Hepatocyte (in vitro differentiated cells): ENCODE data around the gene USP21. TPM values are rescaled to one million over a fixed set of nuclear protein-coding genes. Genes with fewer than 3 reads are reported as not detected.

Source experiments
- DNase-seq: peaks from one replicate; pipeline ENCODE4 v3.0.0-alpha.2; 2016; ENCODE audit warnings: low spot score
- H2AFZ ChIP-seq: fragments of 200-600 bp; sonication (generic); 2 replicates; pipeline ENCODE4 v1.6.0; 2016; ENCODE audit warnings: antibody characterized with exemption, mild to moderate bottlenecking
- H3K27ac ChIP-seq: fragments of 200-600 bp; sonication (generic); 2 replicates; pipeline ENCODE4 v1.5.1; 2016; ENCODE audit warnings: mild to moderate bottlenecking
- H3K27me3 ChIP-seq: fragments of 200-600 bp; sonication (generic); 2 replicates; pipeline ENCODE4 v1.6.1; 2016
- H3K36me3 ChIP-seq: fragments of 200-600 bp; sonication (generic); replicated peaks from 2 replicates; pipeline ENCODE4 v1.5.1; 2016; ENCODE audit warnings: low read depth; ENCODE audit not compliant: insufficient read depth
- H3K4me1 ChIP-seq: fragments of 200-600 bp; sonication (generic); 2 replicates; pipeline ENCODE4 v1.5.1; 2016; ENCODE audit warnings: mild to moderate bottlenecking, moderate library complexity; ENCODE audit not compliant: insufficient read depth
- H3K4me2 ChIP-seq: fragments of 200-600 bp; sonication (generic); 2 replicates; pipeline ENCODE4 v1.6.0; 2016
- H3K4me3 ChIP-seq: fragments of 200-600 bp; sonication (generic); 2 replicates; pipeline ENCODE4 v1.5.1; 2016; ENCODE audit warnings: mild to moderate bottlenecking
- H3K79me2 ChIP-seq: fragments of 200-600 bp; sonication (generic); 2 replicates; pipeline ENCODE4 v1.6.0; 2017; ENCODE audit warnings: mild to moderate bottlenecking
- H3K9me2 ChIP-seq: fragments of 200-600 bp; sonication (generic); replicated peaks from 2 replicates; pipeline ENCODE4 v1.6.0; 2017; ENCODE audit warnings: mild to moderate bottlenecking; ENCODE audit not compliant: insufficient read depth
- H3K9me3 ChIP-seq: fragments of 200-600 bp; sonication (generic); 2 replicates; pipeline ENCODE4 v1.5.1; 2016; ENCODE audit warnings: low read depth, mild to moderate bottlenecking
- H4K20me1 ChIP-seq: fragments of 200-600 bp; sonication (generic); 2 replicates; pipeline ENCODE4 v1.6.0; 2016; ENCODE audit warnings: mild to moderate bottlenecking; ENCODE audit not compliant: insufficient read depth, poor library complexity, severe bottlenecking
- CTCF ChIP-seq: fragments of 200-600 bp; sonication (generic); IDR thresholded peaks from 2 replicates; pipeline ENCODE4 v1.5.1; 2016; ENCODE audit warnings: antibody characterized with exemption, mild to moderate bottlenecking; ENCODE audit not compliant: poor library complexity
- EZH2 ChIP-seq: fragments of 200-600 bp; sonication (generic); IDR thresholded peaks from 2 replicates; pipeline ENCODE4 v1.6.1; 2016; ENCODE audit warnings: antibody characterized with exemption, mild to moderate bottlenecking, borderline replicate concordance
- EZH2phosphoT487 ChIP-seq: fragments of 200-600 bp; sonication (generic); IDR thresholded peaks from one replicate; pipeline ENCODE4 v1.6.1; 2018; ENCODE audit warnings: antibody characterized with exemption, mild to moderate bottlenecking, low read depth, moderate library complexity; ENCODE audit not compliant: unreplicated experiment, severe bottlenecking
- WGBS: methylation state at CpG from one replicate; pipeline ENCODE4 v1.1.6; 2016; ENCODE audit warnings: low lambda C conversion rate; ENCODE audit errors: missing lambda C conversion rate; 5-methylcytosine and 5-hydroxymethylcytosine counted together
- polyA plus RNA-seq: library from polyadenylated mRNA; unstranded; fragments of >200 nt; fragmentation: Nextera tagmentation; extraction: Ambion mirVana; gene quantifications from 2 replicates; pipeline ENCODE4 v1.2.1, GENCODE V29; 2016
- total RNA-seq: library from RNA; depleted of rRNA; stranded (reverse); fragments of >200 nt; gene quantifications from 2 replicates; pipeline ENCODE4 v1.2.3, GENCODE V29; 2014

Gene USP21
- total and polyA plus RNA-seq, 2 experiments from 2014 or later: 7.7 to 24.4 TPM

GRCh38 chr1:161117759-161118581, 41.3 kb upstream of the USP21 start, which contains the start of the genes NIT1 and PFDN2:
Gene NIT1, plus strand, starts transcription at chr1:161118105. Its CDS starts 72 bp downstream, at chr1:161118177.
Gene PFDN2, minus strand, starts transcription at chr1:161118037. Its CDS starts 11 bp downstream, at chr1:161118026.
- H3K4me1 ChIP-seq: peaks cover 30% of the 10 kb centered on the region
- H3K36me3 ChIP-seq: no peaks in the 10 kb centered on the region
- no peaks in the 10 kb centered on the region for H3K9me3 ChIP-seq
- under 1% methylated on average over 52 of the region's 58 CpGs for WGBS
- no peaks in the 10 kb centered on the region for H3K27me3 ChIP-seq
- H3K27ac ChIP-seq: peak within 1 kb of the TSS; percentile 95
- peak within 1 kb of the TSS; percentile 83 for H3K4me2 ChIP-seq
- TF ChIP-seq EZH2phosphoT487 (no peak), EZH2 (no peak), CTCF (no peak)
- H4K20me1 ChIP-seq: peaks cover 4% of the 10 kb centered on the region
- H2AFZ ChIP-seq: peak within 1 kb of the TSS; percentile 54
- peak; percentile 94 for DNase-seq
- peak within 1 kb of the TSS; percentile 86 for H3K4me3 ChIP-seq
- H3K9me2 ChIP-seq: no peaks in the 10 kb centered on the region
- peaks cover 64% of the 10 kb centered on the region for H3K79me2 ChIP-seq

- Histone ChIP-seq H3K27ac (peak overlapping the region; percentile 95), H3K4me2 (peak overlapping the region; percentile 83), H3K9me3 (no peaks in the 10 kb centered on the region), H3K79me2 (peaks cover 51% of the 10 kb centered on the region), H2AFZ (no peak overlapping the region), H3K4me1 (peaks cover 30% of the 10 kb centered on the region), H3K9me2 (no peaks in the 10 kb centered on the region), H3K36me3 (no peaks in the 10 kb centered on the region), H4K20me1 (no peaks in the 10 kb centered on the region), H3K4me3 (no peak overlapping the region), H3K27me3 (no peaks in the 10 kb centered on the region)
- TF ChIP-seq CTCF (peak; percentile 29), EZH2 (no peak), EZH2phosphoT487 (no peak)
- peak; percentile 86 for DNase-seq
- 46% methylated on average over 10 of the region's 10 CpGs for WGBS
These were observed 40.0 kb upstream of the USP21 start for GRCh38 chr1:161119092-161119903.

DNA sequence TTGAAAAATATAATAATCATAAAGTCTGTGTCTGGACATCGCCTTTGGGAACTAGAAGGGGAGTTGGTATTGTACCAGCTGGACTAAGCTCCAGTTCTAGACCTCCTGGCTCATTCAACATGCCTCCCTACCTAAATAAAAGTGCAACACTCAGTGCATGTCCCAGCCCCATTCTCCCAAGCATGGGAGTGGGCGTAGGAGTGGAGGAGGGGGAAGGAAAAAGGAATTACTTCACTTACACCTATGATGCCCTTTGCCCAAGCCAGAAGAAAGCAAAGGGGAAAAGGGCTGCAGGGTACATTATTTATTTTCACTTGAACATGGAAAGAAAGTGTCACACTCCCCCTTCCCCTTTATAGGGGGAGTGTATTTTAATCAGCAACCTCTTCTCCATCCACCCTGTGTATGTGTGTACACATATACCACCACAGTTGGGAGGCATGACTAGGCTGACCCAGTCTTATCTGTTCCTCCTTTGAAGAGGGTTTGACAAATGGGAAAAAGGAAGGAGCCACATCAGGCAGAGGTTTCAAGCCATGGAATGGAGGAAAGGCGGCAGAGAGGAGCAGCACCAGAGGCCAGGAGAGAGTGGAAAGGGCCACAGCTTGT, 38.2 kb upstream of the USP21 start:
- peaks cover 28% of the 10 kb centered on the region for H3K4me1 ChIP-seq
- TF ChIP-seq CTCF (no peak), EZH2phosphoT487 (no peak), EZH2 (no peak)
- no peaks in the 10 kb centered on the region for H3K9me3 ChIP-seq
- no peak overlapping the region for H3K4me2 ChIP-seq
- no peaks in the 10 kb centered on the region for H4K20me1 ChIP-seq
- H2AFZ ChIP-seq: no peak overlapping the region
- 95% methylated on average over 3 of the region's 3 CpGs for WGBS
- no peaks in the 10 kb centered on the region for H3K27me3 ChIP-seq
- no peaks in the 10 kb centered on the region for H3K36me3 ChIP-seq
- peak overlapping the region; percentile 95 for H3K27ac ChIP-seq
- H3K79me2 ChIP-seq: peaks cover 51% of the 10 kb centered on the region
- no peak for DNase-seq
- H3K4me3 ChIP-seq: no peak overlapping the region
- no peaks in the 10 kb centered on the region for H3K9me2 ChIP-seq
